ENCODE measurements around the gene MAP7. TPM values are rescaled to one million over a fixed set of nuclear protein-coding genes. Genes with fewer than 3 reads are reported as not detected.
"Not testable (repeated sequence)": the region's sequence is repeated elsewhere in the genome, so short reads cannot be mapped to it uniquely, and the experiment has no call there.

Gene MAP7
- total and polyA plus RNA-seq, 7 experiments from 2014 or later = 0.13 to 1.1 (median 0.17) TPM

- ChIA-PET POLR2A (no interaction called here), CTCF (interaction anchor here (1.1 kb wide), 1 partner anchor 11 kb away, joined by 3 read pairs; no protein-coding TSS in a partner anchor)
- H3K27me3 ChIP-seq (ENCODE audit: control insufficient read depth in 2 of 2, insufficient read depth in 2 of 2, low read length in 2 of 2) = no peaks in the 10 kb centered on the region
- peaks cover 0 to 12% of the 10 kb centered on the region in 2 donors for H3K4me1 ChIP-seq (ENCODE audit: control insufficient read depth in 2 of 2, insufficient read depth in 2 of 2, low read length in 2 of 2)
- intact Hi-C loops (cut with micrococcal nuclease) = no loop called here
- peaks cover 11 to 31% (median 14%) of the 10 kb centered on the region in 7 donors for H3K4me1 Mint-ChIP-seq
- H3K9me3 ChIP-seq (ENCODE audit: control insufficient read depth in 2 of 3, low read length in 3 of 3) = no peaks in the 10 kb centered on the region
- peak; percentile 45 for ATAC-seq
- no peak overlapping the region for H3K27ac ChIP-seq (ENCODE audit: low read depth, low read length)
- H3K9me3 Mint-ChIP-seq = peaks cover 0 to 5% (median 0%) of the 10 kb centered on the region in 11 donors
- H3K27ac Mint-ChIP-seq = peak overlapping the region in 1 of 9 donors; percentile 88
- H3K27me3 Mint-ChIP-seq = no peaks in the 10 kb centered on the region
- no peak for DNase-seq
- peak overlapping the region in 1 of 10 donors; percentile 31 for H3K4me3 Mint-ChIP-seq
- H3K36me3 Mint-ChIP-seq = peaks cover 31 to 66% (median 53%) of the 10 kb centered on the region in 5 donors
- H3K4me3 ChIP-seq (ENCODE audit: low read length) = no peak overlapping the region
- peaks cover 4 to 33% (median 11%) of the 10 kb centered on the region in 3 experiments for H3K36me3 ChIP-seq (ENCODE audit: control insufficient read depth in 2 of 3, insufficient read depth in 3 of 3, low read length in 3 of 3)
These were observed 42.9 kb upstream of the MAP7 start for GRCh38 chr6:136592930-136593673.

- Histone ChIP-seq H3K4me3 (ENCODE audit: low read length) (no peak overlapping the region), H3K4me1 (ENCODE audit: control insufficient read depth in 2 of 2, insufficient read depth in 2 of 2, low read length in 2 of 2) (peaks cover 0 to 12% of the 10 kb centered on the region in 2 donors), H3K27ac (ENCODE audit: low read depth, low read length) (no peak overlapping the region), H3K36me3 (ENCODE audit: control insufficient read depth in 2 of 3, insufficient read depth in 3 of 3, low read length in 3 of 3) (peaks cover 4 to 42% (median 11%) of the 10 kb centered on the region in 3 experiments), H3K9me3 (ENCODE audit: control insufficient read depth in 2 of 3, low read length in 3 of 3) (no peaks in the 10 kb centered on the region), H3K27me3 (ENCODE audit: control insufficient read depth in 2 of 2, insufficient read depth in 2 of 2, low read length in 2 of 2) (no peaks in the 10 kb centered on the region)
- H3K27ac Mint-ChIP-seq = no peak overlapping the region
- H3K36me3 Mint-ChIP-seq = peaks cover 30 to 69% (median 52%) of the 10 kb centered on the region in 5 donors
- ChIA-PET CTCF (no interaction called here), POLR2A (no interaction called here)
- DNase-seq (no peak), ATAC-seq (no peak)
- peaks cover 0 to 5% (median 0%) of the 10 kb centered on the region in 11 donors for H3K9me3 Mint-ChIP-seq
- H3K4me1 Mint-ChIP-seq = peaks cover 11 to 29% (median 14%) of the 10 kb centered on the region in 7 donors
- H3K4me3 Mint-ChIP-seq = no peak overlapping the region
- intact Hi-C loops (cut with micrococcal nuclease) = no loop called here
- no peaks in the 10 kb centered on the region for H3K27me3 Mint-ChIP-seq
These were observed 41.4 kb upstream of the MAP7 start for GRCh38 chr6:136591617-136592016.

GRCh38 chr6:136590846-136591245, 40.6 kb upstream of the MAP7 start:
- CTCF ChIA-PET; H3K4me3 ChIP-seq (ENCODE audit: low read length); DNase-seq; POLR2A ChIA-PET; H3K27ac Mint-ChIP-seq; H3K4me3 Mint-ChIP-seq; H3K27me3 Mint-ChIP-seq; H3K27me3 ChIP-seq (ENCODE audit: control insufficient read depth in 2 of 2, insufficient read depth in 2 of 2, low read length in 2 of 2); ATAC-seq; H3K9me3 Mint-ChIP-seq; intact Hi-C loops (cut with micrococcal nuclease); H3K9me3 ChIP-seq (ENCODE audit: control insufficient read depth in 2 of 3, low read length in 3 of 3); H3K27ac ChIP-seq (ENCODE audit: low read depth, low read length): not testable (repeated sequence)
- Mint-ChIP-seq H3K4me1 (peaks cover 11 to 29% (median 14%) of the 10 kb centered on the region in 7 donors), H3K36me3 (peaks cover 25 to 66% (median 49%) of the 10 kb centered on the region in 5 donors)
- H3K36me3 ChIP-seq (ENCODE audit: control insufficient read depth in 2 of 3, insufficient read depth in 3 of 3, low read length in 3 of 3) = peaks cover 4 to 42% (median 11%) of the 10 kb centered on the region in 3 experiments
- peaks cover 0 to 12% of the 10 kb centered on the region in 2 donors for H3K4me1 ChIP-seq (ENCODE audit: control insufficient read depth in 2 of 2, insufficient read depth in 2 of 2, low read length in 2 of 2)

GRCh38 chr6:136587527-136587926, 37.3 kb upstream of the MAP7 start:
- Mint-ChIP-seq H3K4me3 (no peak overlapping the region), H3K36me3 (peaks cover 30 to 61% (median 49%) of the 10 kb centered on the region in 5 donors), H3K9me3 (peaks cover 0 to 5% (median 0%) of the 10 kb centered on the region in 11 donors), H3K4me1 (peaks cover 0 to 4% (median 0%) of the 10 kb centered on the region in 7 donors), H3K27ac (no peak overlapping the region), H3K27me3 (no peaks in the 10 kb centered on the region)
- CTCF ChIA-PET = no interaction called here
- POLR2A ChIA-PET = no interaction called here
- Histone ChIP-seq H3K27me3 (ENCODE audit: control insufficient read depth in 2 of 2, insufficient read depth in 2 of 2, low read length in 2 of 2) (no peaks in the 10 kb centered on the region), H3K4me3 (ENCODE audit: low read length) (no peak overlapping the region), H3K9me3 (ENCODE audit: control insufficient read depth in 2 of 3, low read length in 3 of 3) (no peaks in the 10 kb centered on the region), H3K27ac (ENCODE audit: low read depth, low read length) (no peak overlapping the region), H3K36me3 (ENCODE audit: control insufficient read depth in 2 of 3, insufficient read depth in 3 of 3, low read length in 3 of 3) (peaks cover 1 to 41% (median 11%) of the 10 kb centered on the region in 3 experiments), H3K4me1 (ENCODE audit: control insufficient read depth in 2 of 2, insufficient read depth in 2 of 2, low read length in 2 of 2) (no peaks in the 10 kb centered on the region)
- intact Hi-C loops (cut with micrococcal nuclease) = no loop called here
- ATAC-seq (no peak), DNase-seq (no peak)

GRCh38 chr6:136586295-136586694, 36.1 kb upstream of the MAP7 start:
- no peak for DNase-seq
- Mint-ChIP-seq H3K27me3 (no peaks in the 10 kb centered on the region), H3K27ac (no peak overlapping the region), H3K9me3 (peaks cover 0 to 5% (median 0%) of the 10 kb centered on the region in 11 donors), H3K4me3 (no peak overlapping the region), H3K4me1 (peaks cover 0 to 4% (median 0%) of the 10 kb centered on the region in 7 donors), H3K36me3 (peaks cover 27 to 54% (median 40%) of the 10 kb centered on the region in 5 donors)
- ChIA-PET CTCF (no interaction called here), POLR2A (no interaction called here)
- H3K9me3 ChIP-seq (ENCODE audit: control insufficient read depth in 2 of 3, low read length in 3 of 3) = no peaks in the 10 kb centered on the region
- no peaks in the 10 kb centered on the region for H3K4me1 ChIP-seq (ENCODE audit: control insufficient read depth in 2 of 2, insufficient read depth in 2 of 2, low read length in 2 of 2)
- no peak for ATAC-seq
- intact Hi-C loops (cut with micrococcal nuclease) = no loop called here
- H3K36me3 ChIP-seq (ENCODE audit: control insufficient read depth in 2 of 3, insufficient read depth in 3 of 3, low read length in 3 of 3) = peaks cover 0 to 34% (median 4%) of the 10 kb centered on the region in 3 experiments
- no peaks in the 10 kb centered on the region for H3K27me3 ChIP-seq (ENCODE audit: control insufficient read depth in 2 of 2, insufficient read depth in 2 of 2, low read length in 2 of 2)
- H3K4me3 ChIP-seq (ENCODE audit: low read length) = no peak overlapping the region
- no peak overlapping the region for H3K27ac ChIP-seq (ENCODE audit: low read depth, low read length)

- H3K9me3 Mint-ChIP-seq = not testable (repeated sequence)
These were observed 35.3 kb upstream of the MAP7 start for GRCh38 chr6:136585523-136585922.

More at GRCh38 chr6:136585523-136585922, 35.3 kb upstream of the MAP7 start:
- H3K4me3 Mint-ChIP-seq; H3K27ac Mint-ChIP-seq; H3K4me1 ChIP-seq (ENCODE audit: control insufficient read depth in 2 of 2, insufficient read depth in 2 of 2, low read length in 2 of 2); DNase-seq; H3K27me3 ChIP-seq (ENCODE audit: control insufficient read depth in 2 of 2, insufficient read depth in 2 of 2, low read length in 2 of 2); H3K27me3 Mint-ChIP-seq; H3K4me1 Mint-ChIP-seq; ATAC-seq; H3K4me3 ChIP-seq (ENCODE audit: low read length); H3K27ac ChIP-seq (ENCODE audit: low read depth, low read length); H3K9me3 ChIP-seq (ENCODE audit: control insufficient read depth in 2 of 3, low read length in 3 of 3); POLR2A ChIA-PET: not testable (repeated sequence)
- H3K36me3 ChIP-seq (ENCODE audit: control insufficient read depth in 2 of 3, insufficient read depth in 3 of 3, low read length in 3 of 3) = peaks cover 0 to 28% (median 0%) of the 10 kb centered on the region in 3 experiments
- H3K36me3 Mint-ChIP-seq = peaks cover 22 to 53% (median 38%) of the 10 kb centered on the region in 5 donors
- intact Hi-C loops (cut with micrococcal nuclease) = loop anchor here in 1 of 2 donors (2.0 kb wide), 1 partner anchor 23 kb away; no protein-coding TSS in a partner anchor
- CTCF ChIA-PET = interaction anchor here (0.6 kb wide), 1 partner anchor 38 kb away, joined by 4 read pairs; no protein-coding TSS in a partner anchor
